GM21825 (cell line): ENCODE measurements around the gene CERT1.
A peak's percentile ranks its signal among the peaks of the same experiment; 100 is the strongest.
"Not testable (repeated sequence)": the region's sequence is repeated elsewhere in the genome, so short reads cannot be mapped to it uniquely, and the experiment has no call there.

Experiments used
- ATAC-seq: cut with Tn5 transposase; IDR thresholded peaks from one replicate; pipeline ENCODE4 v1.9.1; 2021; ENCODE audit warnings: mild to moderate bottlenecking, moderate library complexity; ENCODE audit not compliant: unreplicated experiment

CERT1 gene

GRCh38 chr5:75511435-75512382 lies at the start of gene CERT1, which contains the start of gene POLK:
TSS of gene CERT1 (minus strand) at chr5:75511629. CDS start at chr5:75511207, 422 bp downstream.
TSS of gene POLK (plus strand) at chr5:75511891.
- ATAC-seq, result peak; percentile 82

GRCh38 chr5:75560655-75561054 lies 49.2 kb upstream of the CERT1 start:
- ATAC-seq, result not testable (repeated sequence)

- no peak for ATAC-seq
Observed at GRCh38 chr5:75558981-75559632, 47.7 kb upstream of the CERT1 start.

- ATAC-seq, result no peak
Observed at GRCh38 chr5:75558221-75558620, 46.8 kb upstream of the CERT1 start.

- no peak for ATAC-seq
Observed at GRCh38 chr5:75553358-75553757, 41.9 kb upstream of the CERT1 start.

GRCh38 chr5:75552764-75553163 lies 41.3 kb upstream of the CERT1 start:
- no peak for ATAC-seq

- no peak for ATAC-seq
Observed at GRCh38 chr5:75551471-75551870, 40.0 kb upstream of the CERT1 start.

GRCh38 chr5:75550597-75550996 lies 39.2 kb upstream of the CERT1 start:
- ATAC-seq, result no peak

- ATAC-seq, result no peak
Observed at GRCh38 chr5:75547812-75548211, 36.4 kb upstream of the CERT1 start.

- ATAC-seq, result no peak
Observed at GRCh38 chr5:75546830-75547229, 35.4 kb upstream of the CERT1 start.

GRCh38 chr5:75545131-75545530 lies 33.7 kb upstream of the CERT1 start:
- no peak for ATAC-seq

GRCh38 chr5:75538211-75538610 lies 26.8 kb upstream of the CERT1 start:
- ATAC-seq, result no peak

GRCh38 chr5:75536694-75537360 lies 25.4 kb upstream of the CERT1 start:
- no peak for ATAC-seq

- no peak for ATAC-seq
Observed at GRCh38 chr5:75536147-75536546, 24.7 kb upstream of the CERT1 start.

GRCh38 chr5:75534734-75535133 lies 23.3 kb upstream of the CERT1 start:
- no peak for ATAC-seq

GRCh38 chr5:75533716-75534115 lies 22.3 kb upstream of the CERT1 start:
- ATAC-seq, result not testable (repeated sequence)

GRCh38 chr5:75532190-75532589 lies 20.8 kb upstream of the CERT1 start:
- ATAC-seq, result no peak

- ATAC-seq, result no peak
Observed at GRCh38 chr5:75529185-75529584, 17.8 kb upstream of the CERT1 start.

- ATAC-seq, result no peak
Observed at GRCh38 chr5:75526070-75526469, 14.6 kb upstream of the CERT1 start.

GRCh38 chr5:75525344-75525743 lies 13.9 kb upstream of the CERT1 start:
- ATAC-seq, result no peak

- no peak for ATAC-seq
Observed at GRCh38 chr5:75524591-75524990, 13.2 kb upstream of the CERT1 start.
